Measurements from ENCODE around the gene WNT16.

GRCh38 chr7:121371367-121371766, 42.6 kb downstream of the WNT16 start:
- TF ChIP-seq CTCF (IDR thresholded peaks at IDR 0.05) (no peak), POLR2A (IDR thresholded peaks at IDR 0.05) (no peak), POLR2AphosphoS5 (IDR thresholded peaks at IDR 0.05) (no peak)

Data from breast epithelium (tissue), 3 donors.